Measurements from ENCODE around the gene RYK.

GRCh38 chr3:134242649-134243617 lies 7.7 kb downstream of the RYK start:
- TF ChIP-seq, protein P1, sequence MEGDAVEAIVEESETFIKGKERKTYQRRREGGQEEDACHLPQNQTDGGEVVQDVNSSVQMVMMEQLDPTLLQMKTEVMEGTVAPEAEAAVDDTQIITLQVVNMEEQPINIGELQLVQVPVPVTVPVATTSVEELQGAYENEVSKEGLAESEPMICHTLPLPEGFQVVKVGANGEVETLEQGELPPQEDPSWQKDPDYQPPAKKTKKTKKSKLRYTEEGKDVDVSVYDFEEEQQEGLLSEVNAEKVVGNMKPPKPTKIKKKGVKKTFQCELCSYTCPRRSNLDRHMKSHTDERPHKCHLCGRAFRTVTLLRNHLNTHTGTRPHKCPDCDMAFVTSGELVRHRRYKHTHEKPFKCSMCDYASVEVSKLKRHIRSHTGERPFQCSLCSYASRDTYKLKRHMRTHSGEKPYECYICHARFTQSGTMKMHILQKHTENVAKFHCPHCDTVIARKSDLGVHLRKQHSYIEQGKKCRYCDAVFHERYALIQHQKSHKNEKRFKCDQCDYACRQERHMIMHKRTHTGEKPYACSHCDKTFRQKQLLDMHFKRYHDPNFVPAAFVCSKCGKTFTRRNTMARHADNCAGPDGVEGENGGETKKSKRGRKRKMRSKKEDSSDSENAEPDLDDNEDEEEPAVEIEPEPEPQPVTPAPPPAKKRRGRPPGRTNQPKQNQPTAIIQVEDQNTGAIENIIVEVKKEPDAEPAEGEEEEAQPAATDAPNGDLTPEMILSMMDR (conservative IDR thresholded peaks at IDR 0.05), result no peak
- no peak for TF ChIP-seq EZH2 (IDR thresholded peaks at IDR 0.05; ENCODE audit: low read depth)
